ENCODE results near the gene FAM25G.
"Not testable (repeated sequence)": the region's sequence is repeated elsewhere in the genome, so short reads cannot be mapped to it uniquely, and the experiment has no call there.

Gene FAM25G

GRCh38 chr10:47491600-47491999 is at the start of gene FAM25G:
Gene FAM25G, minus strand, starts transcription at chr10:47491700. Its CDS starts 26 bp downstream, at chr10:47491674.
- DNase-seq (ENCODE audit: low spot score), result not testable (repeated sequence)

DNA sequence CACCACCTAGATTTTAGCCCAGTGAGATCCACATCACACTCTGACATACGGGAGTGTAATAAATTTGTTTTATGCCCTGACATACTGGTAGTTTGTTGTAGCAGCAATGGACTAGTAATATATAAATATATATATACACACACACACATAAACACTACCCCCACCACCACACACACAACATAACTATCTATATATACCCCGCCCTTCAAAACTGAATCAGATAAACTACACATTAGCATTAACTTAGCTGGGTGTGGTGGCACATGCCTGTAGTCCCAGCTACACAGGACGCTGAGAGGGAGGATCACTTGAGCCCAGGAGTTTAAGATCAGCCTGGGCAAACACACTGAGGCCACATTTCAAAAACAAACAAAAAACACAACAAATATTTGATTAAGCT is 44.9 kb upstream of the FAM25G start:
- DNase-seq (ENCODE audit: low spot score), result not testable (repeated sequence)

- DNase-seq (ENCODE audit: low spot score), result not testable (repeated sequence)
These were observed 32.0 kb upstream of the FAM25G start, which contains the start of gene AGAP9 for GRCh38 chr10:47523475-47523874. Gene AGAP9, minus strand, starts transcription at chr10:47523638. Its CDS starts 112 bp downstream, at chr10:47523526.

DNA sequence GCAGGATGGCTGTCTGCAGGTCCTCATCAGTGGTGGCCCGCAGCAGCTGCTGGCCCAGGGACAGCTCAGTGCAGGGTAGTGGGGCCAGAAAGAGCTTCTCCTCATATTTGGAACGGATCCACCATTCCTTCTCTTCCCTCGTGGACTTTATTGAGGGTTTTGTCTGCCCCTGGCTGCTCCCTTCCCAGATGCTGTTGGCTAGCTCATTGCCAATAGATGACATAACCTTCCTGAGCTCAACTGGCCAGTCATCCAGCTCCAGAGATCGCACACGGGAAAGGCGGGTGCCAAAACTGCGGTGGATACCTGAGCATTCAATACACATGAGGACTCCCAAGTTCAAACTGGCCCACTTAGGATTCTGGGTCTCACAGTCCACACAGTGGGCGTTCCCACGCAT is 10.8 kb upstream of the FAM25G start:
- DNase-seq (ENCODE audit: low spot score), result not testable (repeated sequence)

GRCh38 chr10:47494226-47494625 is 2.7 kb upstream of the FAM25G start:
- not testable (repeated sequence) for DNase-seq (ENCODE audit: low spot score)

- not testable (repeated sequence) for DNase-seq (ENCODE audit: low spot score)
These were observed 1.9 kb downstream of the FAM25G start for GRCh38 chr10:47489630-47490029.

DNA sequence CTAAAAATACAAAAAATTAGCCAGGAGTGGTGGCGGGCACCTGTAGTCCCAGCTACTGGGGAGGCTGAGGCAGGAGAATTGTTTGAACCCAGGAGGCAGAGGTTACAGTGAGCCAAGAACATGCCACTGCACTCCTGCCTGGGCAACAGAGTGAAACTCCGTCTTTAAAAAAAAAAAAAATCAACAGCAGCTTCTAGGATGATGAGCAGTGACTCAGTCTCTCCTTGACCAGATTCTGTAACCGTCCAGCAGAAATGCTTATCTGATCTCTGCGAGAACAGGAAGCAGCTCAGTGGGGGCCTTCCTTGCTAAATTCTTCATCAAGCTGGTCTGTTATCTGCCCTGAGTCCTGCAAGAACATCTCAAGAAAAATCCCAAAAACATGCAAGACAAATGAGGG is 5.6 kb downstream of the FAM25G start:
- not testable (repeated sequence) for DNase-seq (ENCODE audit: low spot score)

DNA sequence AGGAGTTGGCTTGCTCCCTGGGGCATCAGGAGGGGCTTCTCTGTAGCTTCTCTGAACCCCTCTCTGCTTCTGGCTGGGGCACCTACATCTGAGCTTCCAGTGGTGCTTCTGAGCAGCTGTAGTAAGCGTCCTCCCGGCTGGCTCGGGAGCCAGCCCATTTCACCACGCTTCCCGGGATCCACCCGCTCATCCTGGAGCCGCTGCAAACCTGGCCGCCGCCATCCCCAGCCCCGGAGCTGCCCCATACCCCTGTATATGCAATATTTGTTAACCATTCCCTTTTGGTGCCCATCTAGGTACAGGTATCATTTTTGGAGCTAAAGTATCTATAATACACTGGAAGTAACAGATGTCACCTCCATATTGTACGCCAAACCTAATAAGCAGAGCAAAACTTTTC is 6.7 kb downstream of the FAM25G start:
- not testable (repeated sequence) for DNase-seq (ENCODE audit: low spot score)

DNA sequence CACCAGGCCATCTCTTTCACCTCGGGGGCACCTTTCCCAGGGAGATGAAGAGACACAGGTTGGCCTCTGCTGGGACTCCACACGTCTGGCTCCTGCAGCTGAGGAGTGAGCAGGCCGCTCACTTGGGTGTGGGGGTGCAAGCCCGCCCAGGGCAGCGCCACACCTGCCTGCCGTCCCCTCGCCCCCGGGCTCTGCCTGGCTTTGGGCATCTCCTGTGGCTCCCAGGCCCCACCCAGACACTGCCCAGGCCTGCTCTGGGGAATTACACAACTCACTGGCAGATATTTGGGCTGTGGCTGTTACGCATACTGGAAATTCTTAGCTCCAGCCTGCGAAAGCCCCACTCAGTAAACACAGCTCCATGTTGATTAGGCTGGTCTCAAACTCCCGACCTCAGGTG is 7.6 kb downstream of the FAM25G start, which contains the start of gene ANXA8:
ANXA8 (minus strand) TSS at position 193 of the 400 bp plus-strand sequence; CDS start at position 11, 182 bp downstream.
- not testable (repeated sequence) for DNase-seq (ENCODE audit: low spot score)

GRCh38 chr10:47482367-47482766 is 9.1 kb downstream of the FAM25G start:
- DNase-seq (ENCODE audit: low spot score), result not testable (repeated sequence)

- DNase-seq (ENCODE audit: low spot score), result not testable (repeated sequence)
These were observed 9.7 kb downstream of the FAM25G start for GRCh38 chr10:47481768-47482181.

GRCh38 chr10:47481182-47481766 is 10.2 kb downstream of the FAM25G start:
- DNase-seq (ENCODE audit: low spot score), result not testable (repeated sequence)

- not testable (repeated sequence) for DNase-seq (ENCODE audit: low spot score)
These were observed 11.4 kb downstream of the FAM25G start for GRCh38 chr10:47480133-47480532.

DNA sequence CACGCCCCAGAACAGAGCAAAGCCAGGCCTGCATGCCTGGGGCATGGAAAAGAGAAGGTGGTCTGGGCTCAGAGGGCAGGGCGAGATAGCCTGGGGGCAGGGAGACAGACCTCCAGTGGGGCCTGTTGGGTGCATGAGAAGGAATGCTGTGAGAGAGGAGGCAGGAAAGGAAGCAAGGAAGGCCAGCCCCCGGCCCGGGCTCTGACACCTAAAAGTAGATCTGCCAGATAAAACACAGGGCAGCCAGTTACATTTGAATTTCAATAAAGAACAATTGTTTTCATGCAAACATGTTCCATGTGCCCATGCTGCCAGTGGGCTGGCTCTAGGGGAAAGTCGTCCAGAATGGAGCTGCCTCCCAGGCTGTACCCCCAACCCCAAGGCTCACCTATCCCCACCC is 13.4 kb downstream of the FAM25G start:
- DNase-seq (ENCODE audit: low spot score), result not testable (repeated sequence)

DNA sequence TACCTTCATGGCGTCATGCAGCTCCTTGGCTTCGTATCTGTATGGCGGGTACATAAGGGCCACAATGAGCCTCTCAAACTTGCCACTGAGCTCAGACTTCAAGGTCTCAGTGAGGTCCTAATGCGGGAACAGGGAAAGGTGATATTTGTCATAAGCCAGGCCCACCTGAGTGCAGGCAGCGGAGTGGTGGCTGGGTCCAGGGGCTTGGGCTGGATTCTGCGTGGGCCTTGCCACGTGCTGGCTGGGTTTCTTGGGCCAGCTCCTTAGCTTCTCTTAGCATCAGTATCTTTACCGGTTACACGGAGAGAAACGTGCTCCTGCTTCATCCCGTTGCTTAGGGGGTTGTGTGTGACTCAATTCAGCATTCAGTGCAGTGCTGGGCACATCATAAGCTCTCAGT is 14.4 kb downstream of the FAM25G start:
- DNase-seq (ENCODE audit: low spot score), result not testable (repeated sequence)

DNA sequence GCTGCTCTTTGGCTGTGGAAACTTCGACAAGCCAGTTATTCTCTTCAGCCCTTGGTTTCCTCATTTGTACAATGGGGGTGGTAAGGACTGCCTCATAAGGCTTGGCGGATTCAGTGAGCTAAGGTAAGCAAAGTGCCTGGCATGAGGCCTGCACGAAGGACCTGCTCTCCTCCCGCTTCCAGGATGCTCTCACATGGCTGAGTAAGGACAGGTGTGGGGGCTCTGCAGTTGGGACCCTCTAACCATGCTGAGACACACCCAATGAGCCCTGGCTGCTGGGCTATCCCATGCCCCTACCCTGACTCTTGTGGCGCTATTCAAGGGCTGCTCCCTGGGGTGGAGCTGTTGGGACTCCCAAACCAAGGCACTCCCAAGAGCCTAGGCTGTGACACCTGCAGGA is 16.4 kb downstream of the FAM25G start:
- not testable (repeated sequence) for DNase-seq (ENCODE audit: low spot score)

DNA sequence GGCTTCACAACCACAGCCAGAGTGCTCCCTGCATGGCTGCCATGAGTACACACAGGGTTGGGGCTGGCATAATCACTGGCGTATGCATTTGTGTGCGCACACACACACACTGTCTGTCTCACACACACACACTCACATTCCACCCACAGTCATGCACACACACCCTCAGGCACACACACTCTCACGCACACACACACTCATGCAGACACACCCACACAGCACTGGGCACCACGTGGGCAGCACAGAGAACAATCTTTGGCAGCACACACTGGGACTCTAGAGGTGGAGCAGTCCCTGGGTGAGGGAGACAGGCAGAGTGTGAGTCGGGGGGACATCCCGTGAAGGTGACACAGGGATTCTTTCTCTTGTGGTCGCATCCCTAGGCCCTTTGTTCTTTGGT is 18.0 kb downstream of the FAM25G start:
- DNase-seq (ENCODE audit: low spot score), result not testable (repeated sequence)

GRCh38 chr10:47472647-47473046 is 18.9 kb downstream of the FAM25G start:
- DNase-seq (ENCODE audit: low spot score), result not testable (repeated sequence)

- not testable (repeated sequence) for DNase-seq (ENCODE audit: low spot score)
These were observed 19.4 kb downstream of the FAM25G start for GRCh38 chr10:47472072-47472471.

GRCh38 chr10:47468731-47469528 is 22.6 kb downstream of the FAM25G start:
- not testable (repeated sequence) for DNase-seq (ENCODE audit: low spot score)

DNA sequence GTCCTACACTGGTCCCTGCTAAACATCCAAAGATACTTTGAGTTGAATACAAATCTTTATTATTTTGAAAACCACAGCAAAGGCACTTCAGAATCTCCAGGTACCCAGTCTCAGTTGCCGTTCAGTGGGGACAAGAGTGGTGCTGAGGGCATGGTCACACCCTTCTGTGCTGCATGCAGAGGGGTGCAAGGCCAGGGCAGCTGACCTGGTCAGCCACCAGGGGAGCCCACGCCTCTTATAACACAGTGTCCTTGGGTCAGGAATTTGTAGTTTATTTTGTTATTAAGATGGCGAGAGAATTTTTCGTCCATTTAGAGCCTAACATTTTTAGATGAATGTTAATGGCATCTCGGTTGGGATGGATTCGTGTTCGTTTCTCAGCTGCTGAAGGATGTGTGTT is 23.5 kb downstream of the FAM25G start:
- not testable (repeated sequence) for DNase-seq (ENCODE audit: low spot score)

- not testable (repeated sequence) for DNase-seq (ENCODE audit: low spot score)
These were observed 24.0 kb downstream of the FAM25G start for GRCh38 chr10:47467458-47467857.
